Stimulated activated CD4-positive, alpha-beta T cell treated with anti-CD3 and anti-CD28 coated beads, Interleukin-15, amount 100 ng/mL, for 24 hours (primary cell): Measurements from ENCODE around the gene SLC10A2.

ENCODE experiments used
- DNase-seq: peaks from one replicate; pipeline ENCODE4 v3.0.0-alpha.2; 2020

Gene SLC10A2

DNA sequence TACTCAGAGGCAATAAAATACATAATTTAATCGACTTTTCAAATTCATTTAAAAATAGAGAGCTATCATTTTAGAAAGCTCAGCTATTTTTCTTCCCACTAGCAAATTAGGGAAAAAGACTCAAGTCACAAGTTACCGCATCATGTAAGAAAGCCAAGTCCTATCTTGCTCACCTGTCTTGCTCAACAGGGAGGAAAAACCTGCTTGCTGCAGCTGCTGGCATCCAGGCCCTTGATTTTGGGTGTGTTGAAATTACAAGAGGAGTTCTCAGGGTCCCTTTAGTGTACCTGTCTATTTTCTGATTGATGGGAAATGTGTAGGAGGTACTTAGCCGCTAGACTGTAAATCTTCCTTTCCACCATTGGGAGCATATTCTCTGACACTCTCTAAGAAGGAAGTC is 22.2 kb downstream of the SLC10A2 start:
- DNase-seq: no peak

DNA sequence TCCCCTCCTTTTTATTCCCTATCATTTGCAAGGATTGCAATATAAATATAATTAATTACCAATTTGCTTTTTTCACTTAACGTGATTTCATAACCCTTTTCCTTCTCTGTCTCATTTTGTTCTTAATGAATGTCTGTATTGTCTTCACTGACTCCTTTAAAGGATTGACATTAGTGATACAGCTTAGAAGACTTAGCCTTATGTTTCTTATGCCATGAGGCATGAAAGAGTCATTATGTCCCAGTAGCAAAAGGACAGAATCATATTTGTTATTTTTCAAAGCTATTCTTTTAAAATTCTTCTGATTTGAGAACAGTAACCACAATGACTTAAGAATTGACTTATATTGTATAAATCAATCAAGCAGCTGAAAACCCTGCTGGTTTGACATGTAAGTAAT is 26.2 kb downstream of the SLC10A2 start:
- DNase-seq: no peak

DNA sequence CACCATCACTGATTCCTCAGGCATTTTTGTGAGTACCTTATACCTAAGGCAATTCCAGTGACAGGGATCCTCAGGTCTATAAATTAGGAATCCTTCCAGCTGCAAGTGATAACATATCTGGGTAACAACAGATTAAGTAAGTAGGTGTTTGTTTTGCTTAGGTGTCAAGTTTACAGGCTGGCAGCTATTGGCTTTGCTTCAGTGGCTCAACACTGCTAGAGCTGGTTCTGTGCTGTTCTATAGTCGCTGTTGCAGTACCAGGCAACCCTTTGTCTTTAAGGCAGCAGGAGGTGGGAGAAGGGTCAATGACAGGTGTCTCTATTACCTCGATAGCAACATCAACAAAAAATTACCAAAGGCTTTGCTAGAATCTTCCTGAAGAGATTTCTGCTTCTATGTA is 27.0 kb downstream of the SLC10A2 start:
- no peak for DNase-seq

DNA sequence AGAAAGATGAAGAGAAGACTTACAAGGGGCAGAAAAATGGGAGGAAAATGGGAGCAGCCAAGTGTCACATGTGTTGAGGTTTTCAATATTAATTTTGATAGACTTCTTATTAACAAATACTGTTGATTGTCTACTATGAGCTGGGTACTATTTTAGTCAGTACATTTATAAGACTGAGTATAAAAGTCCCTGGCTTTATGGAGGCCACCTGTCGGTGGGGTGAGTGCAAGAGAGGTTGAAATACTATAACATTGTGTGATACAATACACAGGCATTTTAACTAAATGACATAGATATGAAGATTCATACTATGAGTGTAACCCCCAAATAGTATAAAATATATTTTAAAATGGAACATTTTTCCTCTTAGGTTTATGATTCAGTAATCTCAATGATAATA is 29.9 kb downstream of the SLC10A2 start:
- no peak for DNase-seq

DNA sequence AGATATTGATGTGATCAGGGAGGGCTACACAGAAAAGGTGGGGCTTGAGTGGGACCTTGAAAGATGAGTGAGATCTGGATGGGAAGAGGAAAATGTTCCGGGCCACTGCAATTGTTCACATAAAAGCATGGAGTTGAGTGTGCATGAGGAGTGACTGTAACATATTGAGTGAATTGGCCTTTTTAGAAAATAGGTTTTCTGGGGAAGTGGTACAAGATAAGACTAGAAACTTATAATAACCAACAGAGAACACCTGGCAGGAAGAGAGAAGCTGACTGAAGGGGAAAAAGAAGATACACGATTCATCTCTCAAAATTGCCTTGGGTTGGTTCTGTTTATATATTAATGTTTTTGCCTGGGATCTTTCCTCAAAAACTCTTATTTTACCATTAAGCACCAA is 32.2 kb downstream of the SLC10A2 start:
- DNase-seq: no peak

DNA sequence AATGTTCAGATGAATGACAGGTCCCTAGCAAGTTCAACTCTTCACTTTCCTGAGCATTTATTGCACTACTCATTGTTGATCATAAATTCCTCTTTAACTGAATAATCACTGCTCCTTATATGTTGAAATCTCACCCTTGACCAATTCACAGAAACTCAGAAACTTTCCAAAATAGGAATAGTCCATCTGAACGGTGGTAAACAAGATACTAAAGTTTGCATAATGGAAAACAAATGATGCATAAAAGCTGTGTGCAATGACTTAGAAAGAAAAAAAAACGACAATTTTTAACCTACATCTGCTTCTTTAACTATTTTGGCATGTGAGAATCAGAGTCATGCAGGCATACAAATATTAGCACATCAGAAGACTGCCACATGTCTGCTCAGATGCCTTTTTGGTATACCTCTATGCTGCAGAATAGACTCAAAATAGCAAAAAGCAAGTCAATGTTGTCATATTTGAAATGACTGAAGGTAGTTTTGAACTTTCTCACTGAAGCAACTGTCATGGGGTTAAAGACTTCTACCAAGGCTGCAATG is 34.8 kb downstream of the SLC10A2 start:
- no peak for DNase-seq

DNA sequence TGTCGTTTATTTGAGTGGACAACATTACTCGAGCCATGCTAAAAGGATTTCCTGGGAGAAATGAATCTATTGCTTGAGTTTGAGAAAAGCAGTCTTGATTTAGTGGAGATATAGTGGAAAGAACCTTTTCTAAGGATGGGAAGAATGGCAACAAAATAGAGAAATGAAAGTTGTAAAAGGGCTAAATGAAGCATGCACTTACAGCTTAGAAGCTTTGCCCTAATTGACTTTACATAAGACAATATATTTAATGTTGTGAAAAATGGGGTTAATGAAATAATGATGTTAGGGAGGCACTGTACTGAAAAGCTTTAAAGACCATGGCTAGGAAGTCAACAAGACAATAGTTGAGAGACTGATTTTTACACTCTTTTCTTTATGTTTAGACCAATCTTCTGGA is 35.4 kb downstream of the SLC10A2 start:
- no peak for DNase-seq

DNA sequence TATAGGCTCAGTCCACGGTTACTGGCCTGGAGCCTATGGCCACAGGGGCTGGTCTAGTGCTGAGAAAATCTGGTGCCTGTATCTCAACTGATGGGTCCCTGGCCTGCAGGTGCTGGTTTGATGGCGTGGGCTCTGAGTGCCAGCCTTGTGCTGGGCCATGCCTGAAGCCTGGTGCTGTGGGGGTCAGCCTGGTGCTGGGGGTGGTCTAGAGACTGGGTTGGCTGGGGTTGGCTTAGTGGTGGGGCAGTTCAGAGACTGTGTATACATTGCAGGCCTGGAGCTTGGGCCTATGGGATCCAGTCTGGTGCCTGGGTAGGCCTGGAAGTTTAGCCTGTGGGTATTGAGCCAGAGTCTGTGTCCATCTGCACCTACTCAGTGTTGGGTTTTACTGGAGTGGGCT is 36.4 kb downstream of the SLC10A2 start:
- no peak for DNase-seq

DNA sequence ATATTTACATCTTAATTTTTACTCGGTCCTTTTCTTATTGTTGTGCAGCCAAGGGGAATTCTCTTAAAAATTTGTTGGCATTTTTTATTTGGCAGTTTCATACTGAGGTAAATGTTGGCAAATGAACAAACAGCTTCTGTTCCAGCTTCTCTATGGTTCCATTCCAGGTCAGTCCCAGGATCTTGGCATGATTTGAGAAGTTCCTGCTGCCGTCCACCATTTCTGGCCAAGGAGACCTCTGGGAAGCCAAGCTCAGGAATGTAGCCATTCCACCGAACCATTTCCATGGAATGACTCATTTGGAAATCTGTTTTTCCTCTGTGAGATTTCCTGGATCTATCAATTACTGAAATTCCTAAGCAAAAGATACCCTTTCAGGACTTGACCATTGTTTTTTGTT is 43.9 kb downstream of the SLC10A2 start:
- DNase-seq: no peak

DNA sequence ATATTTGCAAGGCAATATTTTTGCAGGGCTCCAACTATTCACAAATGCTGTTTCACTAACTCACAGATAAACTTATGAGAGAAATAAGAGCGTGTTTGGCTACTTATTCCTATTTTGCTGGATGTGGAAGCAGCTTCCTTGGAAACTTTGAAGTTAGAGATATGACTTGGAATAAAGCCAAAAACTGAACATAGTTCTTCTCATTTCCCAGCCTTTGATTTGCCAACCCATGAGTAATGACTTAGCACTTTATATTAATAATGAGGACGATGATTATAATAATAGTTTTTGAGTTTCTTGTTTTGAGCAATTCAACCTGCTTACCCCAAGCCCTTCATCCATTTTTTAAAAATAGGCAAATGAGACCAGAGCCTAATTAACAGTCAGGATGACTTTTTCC is 47.7 kb downstream of the SLC10A2 start:
- no peak for DNase-seq

DNA sequence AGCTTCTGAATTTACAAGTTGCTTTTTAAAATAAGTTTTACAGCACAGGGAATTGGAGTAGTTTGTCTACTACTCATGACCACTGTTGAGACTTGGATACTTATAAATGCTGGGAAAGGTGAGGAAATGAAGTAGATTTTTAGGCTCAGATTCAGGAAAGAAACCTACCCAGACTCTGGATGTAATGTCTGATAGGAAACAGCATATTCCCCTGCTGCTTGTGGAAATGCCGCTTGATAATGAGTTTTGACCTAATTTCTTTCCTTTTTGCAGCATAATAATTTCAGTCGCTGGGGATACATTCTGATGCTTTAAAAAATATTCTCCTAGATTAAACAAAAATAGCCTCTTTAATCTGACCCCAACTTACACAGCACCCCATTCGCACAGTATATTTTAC is 53.6 kb downstream of the SLC10A2 start:
- no peak for DNase-seq

DNA sequence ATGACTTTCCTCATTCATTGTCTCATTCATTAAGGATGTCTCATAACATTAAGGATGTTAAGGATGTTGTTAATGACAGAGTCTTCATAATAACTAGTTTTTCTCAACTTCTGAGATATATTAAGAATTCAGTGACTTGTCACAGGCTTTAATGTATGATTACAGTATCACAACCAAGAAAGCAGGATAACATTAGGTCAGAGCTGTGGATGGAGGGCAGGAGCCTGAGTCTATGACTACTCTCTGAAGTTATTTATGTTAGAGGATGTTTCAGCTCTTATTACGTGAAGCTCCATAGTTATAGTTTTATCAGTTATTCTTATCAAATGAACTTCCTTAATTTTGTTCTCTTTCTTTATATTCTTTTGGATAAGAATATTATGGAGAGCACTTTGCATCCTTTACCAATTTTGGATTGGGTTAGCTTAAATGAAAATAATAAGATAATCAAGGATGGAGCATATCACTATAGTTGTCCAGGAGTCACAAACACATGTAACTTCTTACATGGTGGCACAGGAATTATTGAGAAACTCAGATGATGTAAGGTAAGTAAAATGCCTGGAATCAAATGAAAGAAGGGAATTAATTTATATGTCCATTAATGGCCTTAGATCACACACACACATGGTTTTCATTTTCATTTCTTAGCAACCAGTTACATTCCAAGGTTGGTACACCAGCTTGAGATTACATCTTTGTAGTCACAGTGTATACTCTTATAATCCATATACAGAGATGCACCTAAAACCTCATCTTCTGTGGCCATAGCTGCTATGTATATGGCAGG is 57.0 kb downstream of the SLC10A2 start:
- DNase-seq: no peak

DNA sequence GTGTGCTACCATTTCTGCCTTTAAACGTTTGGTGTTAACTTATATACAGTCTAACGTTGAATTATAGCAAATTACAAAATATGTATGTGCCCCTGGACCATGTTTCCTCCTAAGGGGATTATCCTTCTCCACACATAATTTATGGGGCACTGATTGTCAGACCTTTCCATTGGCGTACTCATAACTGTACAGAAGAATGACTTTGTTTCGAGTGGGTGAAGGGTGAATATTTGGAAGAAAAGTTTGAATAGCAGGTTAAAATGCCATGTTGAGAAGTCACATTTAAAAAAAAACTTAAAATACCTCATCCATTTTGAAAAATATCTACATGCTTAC is 58.8 kb downstream of the SLC10A2 start:
- no peak for DNase-seq

DNA sequence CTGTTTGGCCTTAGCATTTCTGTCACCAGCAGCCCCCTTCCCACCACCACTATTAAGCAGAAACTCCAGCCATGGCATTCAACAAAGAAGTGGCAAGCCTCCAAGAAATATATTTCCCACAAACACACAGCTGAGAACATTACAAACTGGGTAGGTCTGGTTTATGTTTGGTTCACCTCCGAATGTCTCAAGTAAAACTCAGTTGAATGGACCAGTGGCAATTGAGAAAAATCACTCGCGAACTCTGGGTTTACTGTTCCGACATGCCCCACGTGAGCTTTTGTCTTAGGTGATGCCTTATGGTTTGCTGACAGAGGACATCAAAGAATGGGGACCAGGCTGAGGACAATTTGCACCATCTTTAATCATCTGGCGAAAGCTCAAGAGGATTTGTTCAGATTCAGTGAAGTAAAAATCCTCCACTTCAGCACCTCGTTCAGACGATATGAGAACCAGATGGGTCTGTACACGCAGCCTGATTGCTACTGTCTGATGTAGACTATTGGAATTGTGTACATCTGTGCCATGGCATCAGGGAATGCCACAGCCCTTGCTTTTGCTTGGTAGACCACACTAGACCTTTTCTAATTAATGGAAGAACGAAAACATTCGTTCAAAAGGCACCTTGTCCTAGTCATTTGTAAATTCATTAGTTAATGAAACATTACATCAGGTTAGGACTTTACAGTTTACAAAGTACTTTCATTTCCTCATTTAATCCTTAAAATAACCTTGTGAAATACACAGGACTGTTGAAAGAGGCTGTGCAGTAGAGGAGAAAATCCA is 59.4 kb downstream of the SLC10A2 start:
- no peak for DNase-seq

DNA sequence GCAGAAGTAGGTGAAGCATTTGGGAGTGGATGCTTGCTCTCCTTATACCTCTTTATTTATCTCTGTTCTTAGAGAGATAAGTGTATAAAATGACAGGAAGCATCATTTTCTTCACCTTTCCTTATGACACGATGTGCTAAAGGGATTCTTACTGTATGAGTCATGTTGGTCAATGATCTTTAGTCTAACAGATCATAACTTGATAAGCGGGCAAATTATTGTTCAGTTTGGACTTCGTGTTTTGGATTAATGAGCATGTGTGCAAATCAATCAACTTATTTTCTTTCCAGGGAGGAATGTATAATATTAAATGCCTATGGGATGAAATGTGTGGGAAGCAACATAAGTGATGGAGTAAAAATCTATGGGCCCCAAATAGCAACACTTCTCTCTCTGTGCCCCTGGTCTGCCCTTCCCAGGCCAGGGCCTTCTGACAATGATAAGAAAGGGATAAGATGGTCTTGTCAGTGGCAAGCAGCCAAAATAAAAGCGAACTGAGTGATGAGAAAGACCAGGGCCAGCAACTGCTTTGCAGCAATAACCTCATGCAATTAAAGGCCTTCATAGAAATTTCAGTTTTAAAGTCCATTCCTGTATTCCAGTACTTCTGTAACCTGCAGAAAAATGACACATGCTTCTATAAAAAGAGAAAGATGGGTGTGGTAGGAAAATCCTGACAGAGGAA is 61.4 kb downstream of the SLC10A2 start:
- DNase-seq: no peak

DNA sequence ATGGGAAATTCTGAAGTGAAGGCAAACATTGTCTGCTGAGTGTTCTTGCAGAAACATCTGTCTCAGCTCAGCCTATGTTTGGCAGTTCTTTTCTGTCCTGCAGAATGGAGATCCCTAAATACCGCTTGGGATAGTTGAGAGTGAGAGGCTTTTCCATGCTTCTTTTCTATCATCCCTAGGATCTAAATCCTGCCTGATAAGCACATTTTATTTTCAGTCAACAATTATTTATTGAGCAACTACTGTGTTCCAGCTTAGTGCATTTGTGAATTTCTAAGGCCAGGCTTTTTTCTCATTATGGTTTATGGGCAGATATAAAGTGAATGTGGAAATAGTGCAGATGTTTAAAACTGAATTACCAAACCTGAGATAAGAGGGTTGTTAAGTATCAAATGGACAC is 62.6 kb downstream of the SLC10A2 start:
- no peak for DNase-seq

DNA sequence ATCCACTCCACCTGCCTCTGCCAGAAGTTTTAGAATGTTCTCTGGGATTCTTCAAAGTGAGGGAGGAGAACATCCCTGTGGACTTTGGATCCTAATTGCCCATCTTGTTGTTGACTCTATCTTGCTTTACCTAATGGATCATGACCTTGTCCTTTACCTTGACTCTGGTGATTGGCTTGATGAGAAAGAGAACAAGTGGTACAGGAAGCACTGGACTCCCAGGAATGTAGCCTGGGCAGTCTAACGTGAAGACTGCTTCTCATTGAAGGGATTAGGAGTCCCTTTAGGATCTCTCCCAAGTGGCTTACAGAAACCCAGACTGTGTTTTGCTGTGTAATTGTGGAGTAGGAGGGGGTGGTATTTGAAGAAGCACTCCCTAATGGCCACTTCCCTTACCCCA is 63.9 kb downstream of the SLC10A2 start:
- no peak for DNase-seq

DNA sequence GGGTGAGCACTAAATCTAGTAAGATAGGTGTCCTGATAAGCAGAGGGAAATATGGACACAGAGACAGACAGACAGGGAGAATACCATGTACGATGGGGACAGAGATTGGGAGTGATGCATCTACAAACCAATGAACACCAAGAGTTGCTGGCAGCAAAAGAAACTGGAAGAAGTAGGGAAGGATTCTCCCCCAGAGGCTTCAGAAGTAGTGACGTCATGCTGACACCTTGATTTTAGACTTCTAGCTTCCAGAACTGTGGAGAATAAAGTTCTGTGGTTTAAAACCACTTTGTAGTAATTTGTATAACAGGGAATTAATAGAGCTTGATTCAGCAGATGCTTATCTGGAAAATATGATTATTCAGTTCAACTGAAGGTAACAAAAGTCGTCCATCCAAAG is 66.1 kb downstream of the SLC10A2 start:
- no peak for DNase-seq

DNA sequence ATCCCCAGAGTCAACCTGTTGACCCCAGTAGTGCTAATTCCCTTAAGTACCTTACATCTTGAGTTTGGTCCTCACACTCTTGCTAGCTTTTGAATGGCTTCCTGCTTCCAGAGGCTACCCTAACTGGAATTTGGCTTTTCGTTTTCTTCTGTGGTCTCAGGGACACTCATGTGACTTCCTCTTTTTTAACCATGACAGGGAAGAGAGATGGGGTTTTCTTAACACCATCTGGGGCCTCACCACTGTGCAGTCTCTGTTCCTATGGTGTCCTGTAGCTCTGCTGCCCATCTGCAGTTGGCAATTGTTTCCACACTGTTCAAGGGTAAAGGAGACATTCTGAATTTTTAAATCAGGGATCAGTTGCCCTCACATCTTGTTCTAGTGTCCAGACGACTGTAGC is 66.7 kb downstream of the SLC10A2 start:
- no peak for DNase-seq
